ENCODE measurements around the gene DGKH.
"Not testable (repeated sequence)": the region's sequence is repeated elsewhere in the genome, so short reads cannot be mapped to it uniquely, and the experiment has no call there.

Gene DGKH

GRCh38 chr13:42163338-42163737 lies 114.9 kb downstream of the DGKH start:
- not testable (repeated sequence) for DNase-seq (ENCODE audit: low read depth)

GRCh38 chr13:42163910-42164309 lies 115.5 kb downstream of the DGKH start:
- not testable (repeated sequence) for DNase-seq (ENCODE audit: low read depth)

- no peak for DNase-seq (ENCODE audit: low read depth)
Measured at GRCh38 chr13:42164557-42165125, 116.2 kb downstream of the DGKH start.

- no peak for DNase-seq (ENCODE audit: low read depth)
Measured at GRCh38 chr13:42168496-42168895, 120.0 kb downstream of the DGKH start.

- DNase-seq (ENCODE audit: low read depth): no peak
Measured at GRCh38 chr13:42170029-42170428, 121.6 kb downstream of the DGKH start.

GRCh38 chr13:42173789-42174343 lies 125.4 kb downstream of the DGKH start:
- no peak for DNase-seq (ENCODE audit: low read depth)

- DNase-seq (ENCODE audit: low read depth): no peak
Measured at GRCh38 chr13:42174344-42175162, 126.1 kb downstream of the DGKH start.

GRCh38 chr13:42176294-42176693 lies 127.8 kb downstream of the DGKH start:
- DNase-seq (ENCODE audit: low read depth): no peak

- no peak for DNase-seq (ENCODE audit: low read depth)
Measured at GRCh38 chr13:42177189-42177588, 128.7 kb downstream of the DGKH start.

GRCh38 chr13:42181381-42181953 lies 133.0 kb downstream of the DGKH start:
- DNase-seq (ENCODE audit: low read depth): no peak

GRCh38 chr13:42189061-42189460 lies 140.6 kb downstream of the DGKH start:
- DNase-seq (ENCODE audit: low read depth): no peak

GRCh38 chr13:42190529-42190928 lies 142.1 kb downstream of the DGKH start:
- no peak for DNase-seq (ENCODE audit: low read depth)

- no peak for DNase-seq (ENCODE audit: low read depth)
Measured at GRCh38 chr13:42211704-42212464, 163.4 kb downstream of the DGKH start.

- no peak for DNase-seq (ENCODE audit: low read depth)
Measured at GRCh38 chr13:42214446-42214845, 166.0 kb downstream of the DGKH start.

GRCh38 chr13:42215578-42216421 lies 167.4 kb downstream of the DGKH start:
- DNase-seq (ENCODE audit: low read depth): no peak

- no peak for DNase-seq (ENCODE audit: low read depth)
Measured at GRCh38 chr13:42216422-42216735, 167.9 kb downstream of the DGKH start.

- DNase-seq (ENCODE audit: low read depth): no peak
Measured at GRCh38 chr13:42218576-42218975, 170.1 kb downstream of the DGKH start.

GRCh38 chr13:42219051-42219450 lies 170.6 kb downstream of the DGKH start:
- no peak for DNase-seq (ENCODE audit: low read depth)

- DNase-seq (ENCODE audit: low read depth): no peak
Measured at GRCh38 chr13:42219876-42220275, 171.4 kb downstream of the DGKH start.

- no peak for DNase-seq (ENCODE audit: low read depth)
Measured at GRCh38 chr13:42221121-42221765, 172.8 kb downstream of the DGKH start.

- DNase-seq (ENCODE audit: low read depth): no peak
Measured at GRCh38 chr13:42223681-42224080, 175.2 kb downstream of the DGKH start.
